ENCODE measurements around the gene LBHD1.

DNA sequence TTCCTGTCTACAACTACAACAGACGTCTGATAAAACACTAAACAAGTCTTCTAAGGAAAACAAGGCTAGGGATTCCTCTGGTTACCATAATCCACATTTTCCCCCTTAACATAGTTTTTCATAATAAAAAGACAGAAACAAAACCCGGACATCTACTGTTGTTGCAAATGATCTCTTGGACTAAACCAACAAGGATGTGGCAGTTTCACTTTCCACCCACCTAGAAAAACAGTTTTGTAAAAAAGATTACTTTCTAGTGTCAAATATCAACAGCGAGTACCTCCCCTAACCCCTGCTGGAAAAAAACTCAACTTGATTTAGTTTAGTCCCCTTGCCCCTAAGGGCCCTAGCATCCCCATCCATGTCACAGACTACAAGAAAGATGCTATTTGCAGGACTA is 40.8 kb upstream of the LBHD1 start:
- TF ChIP-seq, protein P1, sequence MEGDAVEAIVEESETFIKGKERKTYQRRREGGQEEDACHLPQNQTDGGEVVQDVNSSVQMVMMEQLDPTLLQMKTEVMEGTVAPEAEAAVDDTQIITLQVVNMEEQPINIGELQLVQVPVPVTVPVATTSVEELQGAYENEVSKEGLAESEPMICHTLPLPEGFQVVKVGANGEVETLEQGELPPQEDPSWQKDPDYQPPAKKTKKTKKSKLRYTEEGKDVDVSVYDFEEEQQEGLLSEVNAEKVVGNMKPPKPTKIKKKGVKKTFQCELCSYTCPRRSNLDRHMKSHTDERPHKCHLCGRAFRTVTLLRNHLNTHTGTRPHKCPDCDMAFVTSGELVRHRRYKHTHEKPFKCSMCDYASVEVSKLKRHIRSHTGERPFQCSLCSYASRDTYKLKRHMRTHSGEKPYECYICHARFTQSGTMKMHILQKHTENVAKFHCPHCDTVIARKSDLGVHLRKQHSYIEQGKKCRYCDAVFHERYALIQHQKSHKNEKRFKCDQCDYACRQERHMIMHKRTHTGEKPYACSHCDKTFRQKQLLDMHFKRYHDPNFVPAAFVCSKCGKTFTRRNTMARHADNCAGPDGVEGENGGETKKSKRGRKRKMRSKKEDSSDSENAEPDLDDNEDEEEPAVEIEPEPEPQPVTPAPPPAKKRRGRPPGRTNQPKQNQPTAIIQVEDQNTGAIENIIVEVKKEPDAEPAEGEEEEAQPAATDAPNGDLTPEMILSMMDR (IDR thresholded peaks at IDR 0.05): no peak
- no peak for TF ChIP-seq POLR2A (IDR thresholded peaks at IDR 0.05)

Data from Peyer's patch (tissue), 4 donors.